Stimulated activated CD4-positive, alpha-beta T cell treated with anti-CD3 and anti-CD28 coated beads, Interleukin-1b, Interleukin-23, amount 100 ng/mL, for 48 hours (primary cell): ENCODE data around the gene LHPP.

ENCODE experiments used
- DNase-seq: peaks from one replicate; pipeline ENCODE4 v3.0.0-alpha.2; 2020

Gene LHPP

GRCh38 chr10:124500757-124501156 lies 39.1 kb downstream of the LHPP start:
- DNase-seq = no peak

DNA sequence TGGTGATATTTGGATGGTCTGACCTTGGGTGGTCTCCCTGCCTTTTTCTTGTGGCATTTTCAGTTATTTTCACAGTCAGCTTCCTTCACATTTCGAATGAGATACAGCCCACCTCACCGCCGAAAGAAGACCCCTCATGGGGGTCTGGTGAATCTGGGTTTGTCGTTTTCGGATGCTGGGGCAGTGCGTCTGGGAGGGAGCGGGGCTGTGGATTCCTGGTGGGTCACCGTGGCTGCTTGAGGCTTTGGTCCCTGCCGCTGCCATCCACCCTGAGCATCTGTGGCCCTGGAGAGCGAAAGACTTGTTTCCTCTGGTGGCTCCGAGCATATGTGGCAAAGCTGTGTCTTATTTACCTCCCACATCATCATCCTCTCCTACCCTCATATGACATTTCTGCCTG lies 43.1 kb downstream of the LHPP start:
- no peak for DNase-seq

DNA sequence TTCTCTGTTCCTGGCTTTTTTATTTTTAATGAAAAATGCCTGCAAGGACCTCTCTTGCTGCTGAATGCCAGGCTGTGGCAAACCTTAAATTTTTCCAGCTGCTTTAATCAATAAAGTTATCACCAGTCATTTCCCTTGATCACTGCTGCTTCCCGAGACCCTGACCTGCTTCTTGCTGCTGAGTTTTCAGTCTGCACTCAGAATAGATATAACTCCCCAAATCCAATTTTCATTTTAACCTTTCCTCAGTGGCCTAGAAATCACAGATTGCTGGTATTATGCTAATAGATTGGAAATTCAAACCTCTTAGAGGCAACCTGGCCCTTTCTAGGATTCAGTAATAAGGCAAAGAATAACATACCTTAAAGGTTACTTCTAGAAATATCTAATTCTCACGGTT lies 43.7 kb downstream of the LHPP start:
- DNase-seq = no peak

DNA sequence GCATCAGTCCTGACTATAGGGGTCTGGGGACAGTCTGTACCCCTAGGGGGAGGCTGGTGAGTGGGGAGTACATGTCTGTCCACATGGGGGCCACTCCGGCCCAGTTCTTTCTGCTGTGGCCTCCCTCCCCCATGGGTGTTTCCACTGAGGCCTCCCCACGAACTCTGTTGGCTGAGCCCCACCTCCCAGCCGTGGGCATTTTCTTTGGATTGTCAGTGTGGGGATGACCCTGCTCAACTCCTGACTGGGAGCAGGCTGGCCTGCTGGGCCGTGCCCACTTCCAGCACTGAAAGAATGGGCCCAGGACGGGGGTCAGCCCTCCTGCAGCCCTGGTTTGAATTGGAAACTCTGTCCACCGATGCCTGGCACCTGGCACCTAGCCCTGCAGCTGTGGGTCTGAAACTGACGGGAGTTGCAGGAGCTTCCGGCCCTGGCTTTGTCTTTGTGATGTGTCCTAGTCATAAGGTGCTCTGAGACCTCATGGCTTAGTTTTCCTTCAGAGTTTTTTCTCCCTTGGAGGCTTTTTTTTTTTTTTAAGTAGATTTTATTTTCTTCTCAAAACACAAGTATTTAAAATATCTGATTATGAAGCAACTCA lies 46.5 kb downstream of the LHPP start:
- DNase-seq = no peak

DNA sequence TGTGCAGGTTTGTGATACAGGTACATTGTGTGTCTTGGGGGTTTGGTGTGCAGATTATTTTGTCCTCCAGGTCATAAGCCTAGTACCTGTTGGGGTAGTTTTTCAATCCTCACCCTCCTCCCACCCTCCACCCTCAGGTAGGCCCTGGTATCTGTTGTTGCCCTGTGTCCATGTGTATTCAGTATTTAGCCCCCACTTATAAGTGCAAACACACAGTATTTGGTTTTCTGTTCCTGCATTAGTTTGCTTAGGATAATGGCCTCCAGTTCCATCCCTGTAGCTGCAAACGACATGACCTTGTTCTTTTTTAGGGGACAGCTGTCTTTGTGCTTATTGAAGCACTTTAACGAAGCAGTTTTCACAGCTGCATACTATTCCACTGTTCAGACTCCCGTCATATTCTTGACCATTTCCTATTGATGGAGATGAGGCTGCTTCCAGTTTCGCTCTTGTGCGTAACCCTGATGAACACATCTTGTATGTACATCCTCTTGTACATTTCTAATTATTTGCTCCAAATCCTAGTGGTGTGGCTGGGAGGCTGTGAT lies 47.4 kb downstream of the LHPP start:
- no peak for DNase-seq

- DNase-seq = no peak
Measured at GRCh38 chr10:124509880-124510632, 48.4 kb downstream of the LHPP start.

- no peak for DNase-seq
Measured at GRCh38 chr10:124510759-124511158, 49.1 kb downstream of the LHPP start.

DNA sequence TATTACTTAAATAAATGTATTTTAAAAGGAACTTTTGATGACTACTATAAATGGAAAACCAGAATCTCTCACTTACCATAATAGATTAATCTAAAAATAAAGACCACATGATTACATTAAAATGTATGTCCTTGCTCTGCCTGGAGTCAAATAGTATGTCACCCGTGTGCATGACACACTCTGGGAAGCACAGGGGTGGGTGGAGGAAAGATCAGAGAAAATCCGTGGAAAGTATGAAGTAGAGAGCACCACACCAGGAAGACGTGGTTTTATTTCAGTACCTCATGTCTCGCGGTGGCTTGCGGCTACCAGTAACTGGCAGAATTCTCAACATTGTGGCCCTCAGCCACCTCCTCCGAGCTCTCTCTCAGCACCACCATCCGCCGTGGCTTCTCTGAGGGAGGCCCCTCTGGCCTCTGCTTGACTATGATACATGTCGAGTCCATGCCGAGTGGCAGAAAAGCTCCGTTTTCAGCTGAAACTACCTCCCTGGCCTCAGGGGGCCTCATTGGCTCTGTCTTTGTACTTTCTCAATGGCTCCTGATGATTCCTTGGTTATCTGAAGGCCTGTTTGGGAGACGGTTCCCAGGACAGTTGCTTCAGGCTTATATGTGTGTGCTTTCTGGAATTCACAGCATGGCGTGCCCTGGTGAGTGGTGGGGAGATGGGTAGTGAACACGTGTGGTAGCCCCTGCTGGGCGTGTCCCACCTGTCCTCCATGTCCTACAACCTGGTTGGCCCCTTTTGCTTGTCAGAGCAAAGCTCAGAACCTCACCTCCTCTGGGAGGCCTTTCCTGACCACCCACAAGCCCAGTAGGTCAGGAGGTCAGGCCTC lies 49.8 kb downstream of the LHPP start:
- no peak for DNase-seq

DNA sequence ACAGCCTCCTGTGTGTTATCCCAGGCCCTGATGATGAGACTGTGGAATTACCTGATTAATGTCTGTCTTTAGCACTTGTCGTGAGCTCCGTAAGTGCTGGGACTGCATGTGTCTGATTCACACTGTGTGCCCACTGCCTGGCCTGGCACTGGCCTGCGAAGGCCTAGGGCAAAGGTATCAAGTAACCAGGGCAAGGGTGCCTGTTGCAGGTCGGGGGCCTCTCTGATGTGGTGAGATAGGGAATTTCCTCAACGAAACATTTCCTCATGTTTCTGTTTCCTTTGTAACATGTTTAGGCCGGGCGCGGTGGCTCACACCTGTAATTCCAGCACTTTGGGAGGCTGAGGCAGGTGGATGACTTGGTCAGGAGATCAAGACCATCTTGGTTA lies 50.4 kb downstream of the LHPP start:
- no peak for DNase-seq

DNA sequence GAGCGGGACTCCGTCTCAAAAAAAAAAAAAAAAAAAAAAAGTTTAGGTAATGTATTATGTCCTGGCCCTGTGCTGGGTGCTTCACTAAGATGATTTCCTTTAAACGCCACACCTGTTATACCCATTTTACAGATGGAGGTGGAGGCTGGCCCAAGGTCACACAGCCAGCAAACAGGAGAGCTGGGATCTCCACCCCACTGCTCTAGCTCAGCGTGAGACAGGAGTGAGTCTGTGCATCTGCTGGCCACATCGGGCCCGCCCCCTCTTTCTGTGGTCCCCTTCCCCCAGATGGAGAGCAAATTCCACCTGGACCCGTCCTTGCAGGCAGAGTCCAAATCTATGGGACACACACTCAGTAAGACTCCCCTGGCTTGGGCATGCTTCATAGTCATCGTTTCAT lies 51.0 kb downstream of the LHPP start:
- no peak for DNase-seq

GRCh38 chr10:124515244-124515970 lies 53.8 kb downstream of the LHPP start:
- DNase-seq = no peak

DNA sequence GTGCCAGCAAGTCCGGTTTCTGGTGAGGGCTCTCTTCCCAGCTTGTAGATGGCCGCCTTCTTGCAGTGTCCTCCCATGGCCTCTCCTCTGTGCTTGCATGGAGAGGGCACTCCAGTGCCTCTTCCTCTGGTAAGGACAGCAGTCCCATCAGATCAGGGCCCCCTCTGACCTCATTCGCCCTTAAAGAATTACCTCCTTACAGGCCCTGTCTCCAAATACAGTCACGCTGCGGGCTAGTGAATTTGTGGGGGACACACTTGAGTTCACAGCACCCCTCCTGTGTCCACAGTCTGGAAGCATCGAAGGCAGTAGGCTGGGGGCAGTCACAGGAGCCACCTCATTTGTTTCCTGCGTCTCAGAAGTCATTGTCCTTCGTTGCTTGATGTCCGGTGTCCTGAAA lies 54.6 kb downstream of the LHPP start:
- no peak for DNase-seq

- no peak for DNase-seq
Measured at GRCh38 chr10:124516746-124517397, 55.2 kb downstream of the LHPP start.

GRCh38 chr10:124517461-124517860 lies 55.8 kb downstream of the LHPP start:
- no peak for DNase-seq

- DNase-seq = no peak
Measured at GRCh38 chr10:124517931-124518330, 56.3 kb downstream of the LHPP start.

- no peak for DNase-seq
Measured at GRCh38 chr10:124518366-124518765, 56.7 kb downstream of the LHPP start.

- no peak for DNase-seq
Measured at GRCh38 chr10:124520558-124521428, 59.2 kb downstream of the LHPP start.

- DNase-seq = no peak
Measured at GRCh38 chr10:124521429-124521871, 59.8 kb downstream of the LHPP start.

GRCh38 chr10:124522131-124522932 lies 60.7 kb downstream of the LHPP start:
- no peak for DNase-seq
